Gastrocnemius medialis (tissue), 4 donors: ENCODE data around the gene PSMD11. TPM values are rescaled to one million over a fixed set of nuclear protein-coding genes. Genes with fewer than 3 reads are reported as not detected.

Experiments
- ATAC-seq, 2 donors: fragments of 150-250 bp; one replicate each; pipeline ENCODE4 v1.9.1; 2016
- DNase-seq, 2 donors: peaks; one replicate each; pipeline ENCODE4 v3.0.0-alpha.2; 2019
- H3K27ac ChIP-seq, 4 donors: fragments of 200-600 bp; sonication (generic); 1 replicate in 1 of 4; 2 replicates in 3 of 4; pipeline ENCODE4 v1.5.1; 2016 to 2018; ENCODE audit warnings: mild to moderate bottlenecking in 2 of 4, moderate library complexity in 1 of 4
- H3K27me3 ChIP-seq, 3 donors: fragments of 200-600 bp; sonication (generic) in 2 of 3; 1 replicate in 1 of 3; 2 replicates in 2 of 3; pipeline versions ENCODE4 v1.5.1 to v1.6.0; 2016 to 2019; ENCODE audit warnings: mild to moderate bottlenecking in 1 of 3, moderate library complexity in 1 of 3
- H3K36me3 ChIP-seq, 2 donors: fragments of 200-600 bp; sonication (generic) in 1 of 2; one replicate each; pipeline ENCODE4 v1.5.1; 2017 to 2018
- H3K4me1 ChIP-seq, 2 donors: fragments of 200-600 bp; sonication (generic) in 1 of 2; one replicate each; pipeline ENCODE4 v1.5.1; 2016 to 2017; ENCODE audit warnings: mild to moderate bottlenecking in 2 of 2
- H3K4me3 ChIP-seq, 4 donors: fragments of 200-600 bp; sonication (generic) in 3 of 4; 1 replicate in 1 of 4; 2 replicates in 3 of 4; pipeline ENCODE4 v1.5.1; 2016 to 2019; ENCODE audit warnings: mild to moderate bottlenecking in 2 of 4
- H3K9me3 ChIP-seq, 3 donors: fragments of 200-600 bp; sonication (generic) in 2 of 3; 1 replicate in 1 of 3; 2 replicates in 2 of 3; pipeline ENCODE4 v1.5.1; 2016 to 2019
- CTCF ChIP-seq, 5 experiments: fragments of 450-650 bp in 3 of 5; fragments of 200-600 bp in 2 of 5; sonication (generic) in 2 of 5; IDR thresholded peaks in 4 of 5; conservative IDR thresholded peaks in 1 of 5; 1 replicate in 4 of 5; 2 replicates in 1 of 5; pipeline ENCODE4 v1.5.1; 2016 to 2019; ENCODE audit warnings: antibody characterized with exemption in 5 of 5, mild to moderate bottlenecking in 3 of 5, moderate library complexity in 3 of 5
- POLR2A ChIP-seq, 2 donors: fragments of 450-650 bp; IDR thresholded peaks; one replicate each; pipeline ENCODE4 v1.6.1; 2017; ENCODE audit warnings: antibody characterized with exemption in 2 of 2, mild to moderate bottlenecking in 2 of 2, moderate library complexity in 2 of 2
- in situ Hi-C, 4 donors: fragments of 200-750 bp; cut with MboI; loops; one replicate each; pipeline versions ENCODE4 v1.15.0 to v1.8.0; 2017; ENCODE audit warnings: low sequenced_read_pairs in 4 of 4
- intact Hi-C: fragments of 100-400 bp; cut with DNase I; formaldehyde crosslinking; loops from one replicate; pipeline ENCODE4 v1.15.1; 2023; ENCODE audit warnings: low total_unique reads
- total RNA-seq, 4 donors: library from RNA; depleted of rRNA; stranded (reverse); fragments of >200 nt; gene quantifications; one replicate each; pipeline versions ENCODE4 v1.1.0 to v1.2.3, GENCODE V29; 2016

Gene PSMD11
- total RNA-seq, 4 donors from 2014 or later = 81.7 to 215 (median 191) TPM

DNA sequence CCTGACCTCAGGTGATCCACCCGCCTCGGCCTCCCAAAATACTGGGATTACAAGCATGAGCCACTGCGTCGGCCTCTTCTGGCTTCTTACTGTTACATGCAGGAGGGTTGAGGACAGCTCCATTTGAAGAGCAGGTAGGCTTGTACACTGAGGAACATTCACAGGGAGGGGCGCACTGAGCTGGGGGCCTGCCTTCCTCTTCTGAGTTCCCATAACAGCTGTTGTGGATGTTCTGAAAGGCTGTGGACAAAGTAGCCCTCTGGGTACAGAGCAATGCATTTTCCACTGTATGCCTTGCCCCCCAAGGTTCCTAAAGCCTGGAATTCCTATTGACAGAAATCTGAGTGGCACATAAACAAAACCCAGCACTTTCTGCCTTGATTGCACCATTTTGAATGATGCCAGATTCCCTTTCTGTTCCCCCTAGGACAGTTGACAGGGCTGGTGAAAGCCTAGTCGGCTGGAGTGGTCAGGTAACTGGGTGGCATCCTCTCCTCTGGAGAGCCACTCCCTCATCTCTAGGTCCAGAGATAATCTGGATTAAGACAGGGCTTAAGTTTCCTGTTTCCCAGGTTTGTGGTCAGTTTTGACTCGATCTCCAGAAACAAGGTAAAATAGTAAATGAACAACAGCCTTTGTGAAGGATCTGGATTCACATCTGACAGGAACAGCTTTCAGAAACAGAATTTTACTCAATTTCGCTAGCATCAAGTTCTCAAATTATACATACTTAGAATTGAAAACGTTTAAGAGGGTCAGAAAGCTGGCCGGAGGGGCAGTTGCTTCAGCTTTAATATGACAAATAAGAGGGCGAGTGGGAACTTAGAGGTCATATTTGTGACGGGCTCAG is 41.2 kb downstream of the PSMD11 start:
- intact Hi-C loops (loop anchor here (5.0 kb wide), 1 partner anchor 272 kb away; no protein-coding TSS in a partner anchor), in situ Hi-C loops (loop anchor here in 1 of 4 donors (25.0 kb wide), 1 partner anchor 402 kb away; the partner anchor contains the start of gene MYO1D)
- Histone ChIP-seq H3K4me3 (peak overlapping the region; percentile 48 to 75 (median 55)), H3K9me3 (no peaks in the 10 kb centered on the region), H3K27ac (peak overlapping the region; percentile 79 to 93 (median 86)), H3K4me1 (peaks cover 12 to 26% of the 10 kb centered on the region in 2 donors), H3K36me3 (peaks cover 0 to 28% of the 10 kb centered on the region in 2 donors), H3K27me3 (no peaks in the 10 kb centered on the region)
- no peak for TF ChIP-seq POLR2A (IDR thresholded peaks at IDR 0.05)
- TF ChIP-seq CTCF (IDR thresholded peaks at IDR 0.05 in 4 of 5, conservative IDR thresholded peaks at IDR 0.05 in 1 of 5) = no peak
- ATAC-seq = no peak
- DNase-seq = no peak

DNA sequence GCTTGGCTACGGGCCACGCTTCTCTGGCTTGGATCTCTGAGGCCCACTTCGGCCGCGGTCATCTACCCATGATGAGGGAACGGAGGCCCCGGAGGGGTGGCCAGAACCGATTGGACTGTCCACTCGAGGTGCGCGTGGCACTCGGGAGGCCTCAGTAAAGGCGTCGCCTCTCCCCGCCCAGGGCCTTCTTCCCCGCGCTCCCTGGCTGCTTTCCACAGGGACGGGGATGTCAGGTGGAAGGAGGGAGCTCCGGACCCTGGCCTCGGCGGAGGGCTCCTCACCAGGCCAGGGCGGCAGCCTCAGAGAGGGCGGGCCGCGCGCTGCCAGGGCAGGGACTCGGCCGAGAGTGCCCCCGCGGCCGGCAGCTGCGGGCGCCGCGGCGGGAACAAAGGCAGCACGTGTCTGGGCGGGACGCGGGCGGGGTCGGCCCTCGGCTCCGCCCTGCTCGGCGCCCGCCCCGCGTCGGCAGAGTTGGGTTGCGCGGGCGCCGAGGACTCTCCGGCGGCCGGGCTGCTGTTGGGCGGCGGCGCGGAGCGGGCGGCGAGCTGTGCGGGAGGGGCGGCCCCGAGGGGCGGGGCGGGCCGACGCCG is 41.9 kb downstream of the PSMD11 start:
- H3K4me1 ChIP-seq = peaks cover 12 to 26% of the 10 kb centered on the region in 2 donors
- H3K27ac ChIP-seq = peak overlapping the region; percentile 79 to 93 (median 86)

DNA sequence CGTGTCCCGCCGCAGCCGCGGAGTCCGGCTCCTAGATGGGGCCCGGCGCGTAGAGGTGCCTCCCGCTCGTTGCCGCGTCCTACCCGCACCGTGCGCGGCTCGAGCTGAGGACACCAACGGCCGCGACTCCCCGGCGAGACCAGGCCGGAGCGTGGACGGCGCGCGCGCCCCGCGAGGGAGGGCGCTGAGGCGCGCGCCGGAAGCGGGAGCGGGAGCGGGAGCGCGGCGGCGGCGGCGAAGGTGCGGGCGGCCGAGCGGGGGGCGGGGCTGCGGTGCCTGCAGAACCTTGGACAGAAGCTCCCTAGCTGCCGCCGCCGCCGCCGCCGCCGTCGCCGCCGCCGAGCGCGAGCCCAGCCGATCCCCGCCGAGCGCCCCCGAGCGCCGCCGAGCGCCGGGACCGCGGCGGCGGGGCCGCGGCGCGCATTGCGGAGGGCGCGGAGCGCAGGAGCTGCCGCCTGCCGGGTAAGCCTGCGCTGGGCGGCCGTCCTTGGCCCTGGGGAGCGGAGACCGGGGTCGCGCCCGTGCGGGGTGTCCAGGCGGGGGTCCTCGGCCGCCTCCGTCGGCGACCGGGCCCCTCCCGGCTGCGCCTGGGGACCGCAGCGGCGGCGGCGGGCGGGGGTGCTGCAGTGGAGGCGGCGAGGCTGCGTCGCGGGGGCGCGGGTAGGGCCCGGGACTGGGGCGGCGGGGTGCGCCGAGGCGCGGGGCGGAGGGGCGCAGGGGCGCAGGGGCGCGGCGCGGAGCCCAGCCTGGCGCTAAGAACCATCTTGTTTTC is 42.6 kb downstream of the PSMD11 start, which contains the start of gene CDK5R1:
Gene CDK5R1 (plus strand): TSS at position 293 of the 772 bp plus-strand sequence. CDS start 628 bp downstream, outside the sequence.
- TF ChIP-seq CTCF (IDR thresholded peaks at IDR 0.05 in 4 of 5, conservative IDR thresholded peaks at IDR 0.05 in 1 of 5) (no peak), POLR2A (IDR thresholded peaks at IDR 0.05) (peak in 1 of 2 donors; percentile 48)
- ATAC-seq (peak; percentile 64 to 71), DNase-seq (no peak)
- Histone ChIP-seq H3K27ac (peak within 1 kb of the TSS; percentile 79 to 93 (median 86)), H3K9me3 (no peaks in the 10 kb centered on the region), H3K27me3 (no peaks in the 10 kb centered on the region), H3K4me3 (peak within 1 kb of the TSS; percentile 53 to 75 (median 55)), H3K4me1 (peaks cover 12 to 26% of the 10 kb centered on the region in 2 donors), H3K36me3 (peaks cover 0 to 14% of the 10 kb centered on the region in 2 donors)
- intact Hi-C loops = loop anchor here (5.0 kb wide), 1 partner anchor 270 kb away; no protein-coding TSS in a partner anchor
- in situ Hi-C loops = loop anchor here in 1 of 4 donors (25.0 kb wide), 1 partner anchor 400 kb away; the partner anchor contains the start of gene MYO1D

More for the DNA sequence above, 41.9 kb downstream of the PSMD11 start:
- Histone ChIP-seq H3K27me3 (no peaks in the 10 kb centered on the region), H3K36me3 (peaks cover 0 to 21% of the 10 kb centered on the region in 2 donors), H3K9me3 (no peaks in the 10 kb centered on the region), H3K4me3 (peak overlapping the region; percentile 48 to 75 (median 55))
- in situ Hi-C loops (loop anchor here in 1 of 4 donors (25.0 kb wide), 1 partner anchor 401 kb away; the partner anchor contains the start of gene MYO1D), intact Hi-C loops (loop anchor here (5.0 kb wide), 1 partner anchor 271 kb away; no protein-coding TSS in a partner anchor)
- ATAC-seq (peak; percentile 72 to 73), DNase-seq (peak; percentile 46 to 71)
- peak in 1 of 2 donors; percentile 59 for TF ChIP-seq POLR2A (IDR thresholded peaks at IDR 0.05)
- no peak for TF ChIP-seq CTCF (IDR thresholded peaks at IDR 0.05 in 4 of 5, conservative IDR thresholded peaks at IDR 0.05 in 1 of 5)
